Lower leg skin (tissue), 3 donors: ENCODE measurements around the gene PCED1B.
"Not testable (repeated sequence)": the region's sequence is repeated elsewhere in the genome, so short reads cannot be mapped to it uniquely, and the experiment has no call there.

ENCODE experiments used
- POLR2A ChIP-seq, 2 donors: fragments of 450-650 bp; IDR thresholded peaks; one replicate each; pipeline ENCODE4 v1.6.1; 2016 to 2017; ENCODE audit warnings: antibody characterized with exemption in 2 of 2, mild to moderate bottlenecking in 1 of 2, moderate library complexity in 1 of 2
- TF ChIP-seq, protein P1 (sequence below), 3 donors: fragments of 450-650 bp; IDR thresholded peaks; one replicate each; pipeline ENCODE4 v1.5.1; 2016; ENCODE audit warnings: antibody characterized with exemption in 3 of 3, mild to moderate bottlenecking in 3 of 3, moderate library complexity in 2 of 3

GRCh38 chr12:47170281-47170680, 90.9 kb downstream of the PCED1B start:
- TF ChIP-seq, protein P1, sequence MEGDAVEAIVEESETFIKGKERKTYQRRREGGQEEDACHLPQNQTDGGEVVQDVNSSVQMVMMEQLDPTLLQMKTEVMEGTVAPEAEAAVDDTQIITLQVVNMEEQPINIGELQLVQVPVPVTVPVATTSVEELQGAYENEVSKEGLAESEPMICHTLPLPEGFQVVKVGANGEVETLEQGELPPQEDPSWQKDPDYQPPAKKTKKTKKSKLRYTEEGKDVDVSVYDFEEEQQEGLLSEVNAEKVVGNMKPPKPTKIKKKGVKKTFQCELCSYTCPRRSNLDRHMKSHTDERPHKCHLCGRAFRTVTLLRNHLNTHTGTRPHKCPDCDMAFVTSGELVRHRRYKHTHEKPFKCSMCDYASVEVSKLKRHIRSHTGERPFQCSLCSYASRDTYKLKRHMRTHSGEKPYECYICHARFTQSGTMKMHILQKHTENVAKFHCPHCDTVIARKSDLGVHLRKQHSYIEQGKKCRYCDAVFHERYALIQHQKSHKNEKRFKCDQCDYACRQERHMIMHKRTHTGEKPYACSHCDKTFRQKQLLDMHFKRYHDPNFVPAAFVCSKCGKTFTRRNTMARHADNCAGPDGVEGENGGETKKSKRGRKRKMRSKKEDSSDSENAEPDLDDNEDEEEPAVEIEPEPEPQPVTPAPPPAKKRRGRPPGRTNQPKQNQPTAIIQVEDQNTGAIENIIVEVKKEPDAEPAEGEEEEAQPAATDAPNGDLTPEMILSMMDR (IDR thresholded peaks at IDR 0.05) = not testable (repeated sequence)
- TF ChIP-seq POLR2A (IDR thresholded peaks at IDR 0.05) = not testable (repeated sequence)
